K562 (cell line): ENCODE data around the gene TCEA3. TPM values are rescaled to one million over a fixed set of nuclear protein-coding genes. Genes with fewer than 3 reads are reported as not detected.
A peak's percentile ranks its signal among the peaks of the same experiment; 100 is the strongest.

ENCODE experiments used
- ARID1B ChIP-seq: fragments of 450-650 bp; IDR thresholded peaks from 2 replicates; pipeline ENCODE4 v1.6.1; 2016; ENCODE audit warnings: antibody characterized with exemption, mild to moderate bottlenecking, inconsistent platforms
- BCL6 ChIP-seq: fragments of 250-450 bp; sonication (Bioruptor Pico); IDR thresholded peaks from 2 replicates; pipeline ENCODE4 v1.4.0; 2020
- BHLHE40 ChIP-seq: IDR thresholded peaks from 2 replicates; pipeline ENCODE4 v1.6.1; 2011; ENCODE audit warnings: low read length, improper control_type of control experiment
- CBFA2T2 ChIP-seq: fragments of 450-650 bp; conservative IDR thresholded peaks from 2 replicates; pipeline ENCODE4 v1.6.1; 2017; ENCODE audit warnings: mild to moderate bottlenecking
- ELF4 ChIP-seq: fragments of 450-650 bp; formaldehyde crosslinking; IDR thresholded peaks from 2 replicates; pipeline ENCODE4 v1.4.0; 2022; ENCODE audit warnings: missing genetic modification characterization
- EP300 ChIP-seq: IDR thresholded peaks from 2 replicates; pipeline ENCODE4 v1.6.1; 2012; ENCODE audit warnings: low read length, improper control_type of control experiment
- ETV1 ChIP-seq: fragments of 450-650 bp; conservative IDR thresholded peaks from 2 replicates; pipeline ENCODE4 v1.6.1; 2016; ENCODE audit warnings: missing genetic modification characterization, control low read depth, low read depth, missing compliant biosample characterization
- FOXA3 ChIP-seq, 2 experiments: fragments of 450-650 bp in 1 of 2; sonication (generic) in 1 of 2; formaldehyde crosslinking; IDR thresholded peaks in 1 of 2; conservative IDR thresholded peaks in 1 of 2; 2 replicates each; pipeline versions ENCODE4 v1.4.0 to v1.8.0; 2020 to 2022; ENCODE audit warnings: mild to moderate bottlenecking in 2 of 2, missing genetic modification reagents in 1 of 2
- FOXK2 ChIP-seq, 2 experiments: fragments of 450-650 bp; IDR thresholded peaks in 1 of 2; conservative IDR thresholded peaks in 1 of 2; 2 replicates each; pipeline ENCODE4 v1.6.1; 2016; ENCODE audit warnings: low read depth in 2 of 2, mild to moderate bottlenecking in 1 of 2
- GATAD2B ChIP-seq: fragments of 450-650 bp; IDR thresholded peaks from 2 replicates; pipeline ENCODE4 v1.6.1; 2017; ENCODE audit warnings: mild to moderate bottlenecking, borderline replicate concordance
- NCOR1 ChIP-seq: fragments of 450-650 bp; IDR thresholded peaks from 2 replicates; pipeline ENCODE4 v1.6.1; 2016; ENCODE audit warnings: mild to moderate bottlenecking, moderate library complexity
- PBX2 ChIP-seq, 2 experiments: IDR thresholded peaks in 1 of 2; conservative IDR thresholded peaks in 1 of 2; 2 replicates each; pipeline ENCODE4 v1.6.1; 2016; ENCODE audit warnings: low read depth in 2 of 2, mild to moderate bottlenecking in 1 of 2, missing compliant biosample characterization in 1 of 2, missing genetic modification characterization in 1 of 2, moderate library complexity in 1 of 2
- RB1 ChIP-seq: fragments of 450-650 bp; IDR thresholded peaks from 2 replicates; pipeline ENCODE4 v1.6.1; 2017; ENCODE audit warnings: low read depth, mild to moderate bottlenecking
- RBM34 ChIP-seq: fragments of 200-400 bp; formaldehyde crosslinking; IDR thresholded peaks from 2 replicates; pipeline ENCODE4 v1.6.1; 2018; ENCODE audit warnings: low read length, borderline replicate concordance; ENCODE audit not compliant: insufficient read depth
- RCOR1 ChIP-seq, 2 experiments: IDR thresholded peaks; 2 replicates each; pipeline ENCODE4 v1.6.1; 2012; ENCODE audit warnings: low read depth in 2 of 2, low read length in 2 of 2, borderline replicate concordance in 1 of 2, improper control_type of control experiment in 1 of 2
- SMARCA4 ChIP-seq: fragments of 450-650 bp; IDR thresholded peaks from 2 replicates; pipeline ENCODE4 v1.6.1; 2016
- SMARCE1 ChIP-seq: fragments of 450-650 bp; IDR thresholded peaks from 2 replicates; pipeline ENCODE4 v1.7.1; 2016; ENCODE audit warnings: mild to moderate bottlenecking
- SOX6 ChIP-seq: fragments of 450-650 bp; IDR thresholded peaks from 2 replicates; pipeline ENCODE4 v1.6.1; 2014; ENCODE audit warnings: mild to moderate bottlenecking
- SREBF2 ChIP-seq: sonication (generic); formaldehyde crosslinking; IDR thresholded peaks from 2 replicates; pipeline ENCODE4 v1.4.0; 2020; ENCODE audit warnings: mild to moderate bottlenecking, missing genetic modification reagents
- TCF3 ChIP-seq: sonication (generic); formaldehyde crosslinking; IDR thresholded peaks from 2 replicates; pipeline ENCODE4 v1.4.0; 2020; ENCODE audit warnings: mild to moderate bottlenecking, missing genetic modification reagents
- TEAD4 ChIP-seq, 2 experiments: sonication (generic) in 1 of 2; formaldehyde crosslinking in 1 of 2; IDR thresholded peaks; 2 replicates each; pipeline versions ENCODE4 v1.6.1 to v1.8.0; 2012 to 2022; ENCODE audit warnings: borderline replicate concordance in 1 of 2, inconsistent platforms in 1 of 2, low read length in 1 of 2, mild to moderate bottlenecking in 1 of 2, missing genetic modification reagents in 1 of 2
- ZNF184 ChIP-seq: sonication (generic); formaldehyde crosslinking; IDR thresholded peaks from 2 replicates; pipeline ENCODE4 v1.5.0; 2020; ENCODE audit warnings: missing genetic modification reagents
- polyA plus RNA-seq, 8 experiments: library from polyadenylated mRNA; depleted of rRNA in 4 of 8; stranded (reverse) in 5 of 8; unstranded in 3 of 8; fragments of >200 nt; fragmentation: Nextera tagmentation in 2 of 8; fragmentation: Illumina TruSeq in 1 of 8; extraction: Ambion mirVana in 2 of 8; extraction: Trizol in 1 of 8; gene quantifications; 2 replicates each; pipeline versions ENCODE4 v1.2.1 to v1.2.3, GENCODE V29; 2011 to 2014; ENCODE audit warnings: inconsistent platforms in 1 of 8, missing spikeins in 1 of 8
- total RNA-seq, 7 experiments: library from RNA; depleted of rRNA in 6 of 7; stranded (reverse); fragments of >200 nt in 6 of 7; fragmentation: Illumina TruSeq in 2 of 7; extraction: Trizol in 2 of 7; gene quantifications; 2 replicates each; pipeline versions ENCODE4 v1.2.1 to v1.2.3, GENCODE V29; 2011 to 2021; ENCODE audit warnings: low replicate concordance in 1 of 7

The TCEA3 gene
- total and polyA plus RNA-seq, 9 of the 15 experiments (the other 6 are each of a cell fraction or from before 2014, with no cell fraction given) = 0.03 to 0.55 (median 0.36) TPM

GRCh38 chr1:23417570-23417969 lies 7.0 kb downstream of the TCEA3 start (continued):
- TF ChIP-seq PBX2 (CRISPR knock-in tag; IDR thresholded peaks at IDR 0.05; ENCODE audit: low read depth) = no peak
- TF ChIP-seq PBX2 (tag; conservative IDR thresholded peaks at IDR 0.05; ENCODE audit: low read depth) = peak; percentile 92
- no peak for TF ChIP-seq ELF4 (CRISPR knock-in tag)
- TF ChIP-seq FOXK2 (conservative IDR thresholded peaks at IDR 0.05 in 1 of 2, IDR thresholded peaks at IDR 0.05 in 1 of 2; ENCODE audit: low read depth in 2 of 2) = peak; percentile 68 to 71; a peak in 2 of 4 replicates
- TF ChIP-seq SREBF2 = no peak
- peak; percentile 5; the same call in 1 of the 2 replicates for TF ChIP-seq NCOR1
- peak in 1 of 2 experiments; percentile 67; a peak in 2 of 4 replicates for TF ChIP-seq RCOR1 (IDR thresholded peaks at IDR 0.05; ENCODE audit: borderline replicate concordance in 1 of 2, low read depth in 2 of 2, low read length in 2 of 2)
- no peak for TF ChIP-seq BCL6 (CRISPR knock-in tag)
- TF ChIP-seq ZNF184 (CRISPR knock-in tag) = no peak
- peak; percentile 43 for TF ChIP-seq CBFA2T2
- 0 out of 2 replicates have a peak, but pooled peaks have one; percentile 16 for TF ChIP-seq BHLHE40
- peak; percentile 70 to 84; a peak in 3 of 4 replicates for TF ChIP-seq FOXA3 (CRISPR knock-in tag; conservative IDR thresholded peaks at IDR 0.05 in 1 of 2, IDR thresholded peaks at IDR 0.05 in 1 of 2)
- no peak for TF ChIP-seq RB1
- TF ChIP-seq TEAD4 (IDR thresholded peaks at IDR 0.05; ENCODE audit: low read length) = peak; percentile 41; the same call in 1 of the 2 replicates
- TF ChIP-seq TEAD4 (CRISPR knock-in tag; IDR thresholded peaks at IDR 0.05; ENCODE audit: borderline replicate concordance) = no peak
- TF ChIP-seq RBM34 = no peak
- peak; percentile 75 for TF ChIP-seq ARID1B
- TF ChIP-seq GATAD2B = no peak
- TF ChIP-seq TCF3 (CRISPR knock-in tag) = peak; percentile 61; the same call in 1 of the 2 replicates
- TF ChIP-seq EP300 = peak; percentile 46
- TF ChIP-seq ETV1 = peak; percentile 30; the same call in 1 of the 2 replicates
- TF ChIP-seq SMARCE1 = peak; percentile 35; the same call in 1 of the 2 replicates
- peak; percentile 52; the same call in 1 of the 2 replicates for TF ChIP-seq SMARCA4
- TF ChIP-seq SOX6 = 0 out of 2 replicates have a peak, but pooled peaks have one; percentile 21
